GM21576 (cell line): Measurements from ENCODE around the gene CDKN2B-AS1.

ENCODE experiments used
- ATAC-seq: cut with Tn5 transposase; IDR thresholded peaks from one replicate; pipeline ENCODE4 v1.9.1; 2021; ENCODE audit warnings: mild to moderate bottlenecking, moderate library complexity; ENCODE audit not compliant: unreplicated experiment

Gene CDKN2B-AS1

GRCh38 chr9:22005702-22006606, 11.4 kb downstream of the CDKN2B-AS1 start:
- ATAC-seq: no peak

- no peak for ATAC-seq
Measured at GRCh38 chr9:22008384-22008716, 13.8 kb downstream of the CDKN2B-AS1 start.

GRCh38 chr9:22008717-22009505, 14.3 kb downstream of the CDKN2B-AS1 start, which contains the start of gene CDKN2B:
CDKN2B (minus strand) TSS chr9:22009305; CDS start chr9:22008953, 352 bp downstream.
- peak; percentile 89 for ATAC-seq

GRCh38 chr9:22009506-22009867, 14.9 kb downstream of the CDKN2B-AS1 start:
- peak; percentile 37 for ATAC-seq

GRCh38 chr9:22010866-22011625, 16.5 kb downstream of the CDKN2B-AS1 start:
- ATAC-seq: no peak

GRCh38 chr9:22022396-22022795, 27.8 kb downstream of the CDKN2B-AS1 start:
- ATAC-seq: no peak

- no peak for ATAC-seq
Measured at GRCh38 chr9:22026696-22027095, 32.1 kb downstream of the CDKN2B-AS1 start.

GRCh38 chr9:22028394-22028793, 33.8 kb downstream of the CDKN2B-AS1 start:
- ATAC-seq: no peak

- ATAC-seq: no peak
Measured at GRCh38 chr9:22029231-22029630, 34.6 kb downstream of the CDKN2B-AS1 start.

- peak; percentile 89 for ATAC-seq
Measured at GRCh38 chr9:22030101-22030598, 35.6 kb downstream of the CDKN2B-AS1 start.

- ATAC-seq: no peak
Measured at GRCh38 chr9:22031655-22032411, 37.2 kb downstream of the CDKN2B-AS1 start.

- ATAC-seq: no peak
Measured at GRCh38 chr9:22033012-22033630, 38.5 kb downstream of the CDKN2B-AS1 start.

- no peak for ATAC-seq
Measured at GRCh38 chr9:22035591-22036011, 41.0 kb downstream of the CDKN2B-AS1 start.

GRCh38 chr9:22036866-22037626, 42.5 kb downstream of the CDKN2B-AS1 start:
- no peak for ATAC-seq

- ATAC-seq: no peak
Measured at GRCh38 chr9:22037954-22038690, 43.5 kb downstream of the CDKN2B-AS1 start.

GRCh38 chr9:22039258-22039657, 44.7 kb downstream of the CDKN2B-AS1 start:
- no peak for ATAC-seq

GRCh38 chr9:22040760-22041159, 46.2 kb downstream of the CDKN2B-AS1 start:
- ATAC-seq: no peak

GRCh38 chr9:22041344-22041743, 46.8 kb downstream of the CDKN2B-AS1 start:
- ATAC-seq: no peak
